ENCODE data around the gene NFATC2IP.

- TF ChIP-seq YY1 (IDR thresholded peaks at IDR 0.05; ENCODE audit: low read depth) (no peak), TCF12 (IDR thresholded peaks at IDR 0.05; ENCODE audit: low read depth) (no peak), EP300 (IDR thresholded peaks at IDR 0.05; ENCODE audit: borderline replicate concordance) (no peak), REST (IDR thresholded peaks at IDR 0.05; ENCODE audit: low read depth) (no peak), RAD21 (IDR thresholded peaks at IDR 0.05; ENCODE audit: low read depth) (no peak), EGR1 (IDR thresholded peaks at IDR 0.05) (no peak), FOXM1 (IDR thresholded peaks at IDR 0.05; ENCODE audit: borderline replicate concordance, low read depth) (no peak), CREB1 (IDR thresholded peaks at IDR 0.05; ENCODE audit: low read depth) (no peak), TAF1 (IDR thresholded peaks at IDR 0.05; ENCODE audit: low read depth) (no peak), ZBTB7A (IDR thresholded peaks at IDR 0.05; ENCODE audit: low read depth) (no peak)
- TF ChIP-seq, protein P1, sequence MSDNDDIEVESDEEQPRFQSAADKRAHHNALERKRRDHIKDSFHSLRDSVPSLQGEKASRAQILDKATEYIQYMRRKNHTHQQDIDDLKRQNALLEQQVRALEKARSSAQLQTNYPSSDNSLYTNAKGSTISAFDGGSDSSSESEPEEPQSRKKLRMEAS (IDR thresholded peaks at IDR 0.05) = no peak
Observed at GRCh38 chr16:28986046-28986445, 35.3 kb downstream of the NFATC2IP start.
